HG03460 (cell line): ENCODE data around the gene DGKH.

Source experiments
- ATAC-seq: cut with Tn5 transposase; IDR thresholded peaks from one replicate; pipeline ENCODE4 v1.9.1; 2021; ENCODE audit not compliant: unreplicated experiment

DGKH gene

GRCh38 chr13:42272115-42272803 is 223.8 kb downstream of the DGKH start, which contains the start of gene AKAP11:
Gene AKAP11, plus strand, starts transcription at chr13:42272152. Its CDS starts 14,197 bp downstream, at chr13:42286349.
- ATAC-seq = peak; percentile 23

- ATAC-seq = no peak
These were observed 224.3 kb downstream of the DGKH start for GRCh38 chr13:42272804-42273175.

- ATAC-seq = no peak
These were observed 226.1 kb downstream of the DGKH start for GRCh38 chr13:42274386-42275097.

GRCh38 chr13:42275098-42275471 is 226.6 kb downstream of the DGKH start:
- peak; percentile 22 for ATAC-seq

- ATAC-seq = no peak
These were observed 227.1 kb downstream of the DGKH start for GRCh38 chr13:42275506-42275905.

- ATAC-seq = no peak
These were observed 228.2 kb downstream of the DGKH start for GRCh38 chr13:42276683-42277082.

GRCh38 chr13:42277618-42278276 is 229.3 kb downstream of the DGKH start:
- ATAC-seq = no peak

- no peak for ATAC-seq
These were observed 230.6 kb downstream of the DGKH start for GRCh38 chr13:42279080-42279479.

GRCh38 chr13:42279986-42280385 is 231.5 kb downstream of the DGKH start:
- no peak for ATAC-seq

GRCh38 chr13:42280537-42280936 is 232.1 kb downstream of the DGKH start:
- no peak for ATAC-seq

- ATAC-seq = no peak
These were observed 235.1 kb downstream of the DGKH start for GRCh38 chr13:42283574-42283973.

- no peak for ATAC-seq
These were observed 235.6 kb downstream of the DGKH start for GRCh38 chr13:42284068-42284467.
